ENCODE results near the gene RBMS1. TPM values are rescaled to one million over a fixed set of nuclear protein-coding genes. Genes with fewer than 3 reads are reported as not detected.

The RBMS1 gene
- total and polyA plus RNA-seq, 2 experiments from 2014 or later, result 55.5 to 94.8 TPM

GRCh38 chr2:160290598-160290997, 203.0 kb downstream of the RBMS1 start (continued):
- TF ChIP-seq JUNB (IDR thresholded peaks at IDR 0.05; ENCODE audit: unreplicated experiment) (no peak), CTCF (conservative IDR thresholded peaks at IDR 0.05; ENCODE audit: low read depth in 2 of 2) (no peak)

DNA sequence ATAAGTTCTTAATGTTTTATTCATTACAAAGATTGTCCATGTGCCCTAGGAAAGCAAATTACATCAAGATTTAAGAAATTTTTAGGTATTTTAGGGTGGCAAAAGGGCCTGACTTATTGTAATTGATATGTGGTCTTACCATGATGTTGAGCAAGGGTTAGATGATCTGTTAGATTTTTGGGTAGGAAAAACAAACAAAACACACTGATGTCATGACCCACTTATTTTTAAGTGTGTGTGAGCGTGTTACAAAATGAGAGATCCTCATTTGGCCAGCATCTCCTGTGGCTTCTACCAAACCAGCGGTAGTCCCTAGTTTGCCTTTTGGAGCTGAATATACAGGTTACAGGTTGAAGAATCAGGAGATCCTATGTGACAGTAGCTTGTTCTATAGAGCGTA, 203.8 kb downstream of the RBMS1 start:
- Histone ChIP-seq H3K36me3 (ENCODE audit: insufficient read depth) (0 out of 2 replicates have a peak, but pooled peaks cover 2% of the 10 kb centered on the region), H3F3A (replicated peaks; ENCODE audit: low read depth) (no peaks in the 10 kb centered on the region), H3K4me1 (ENCODE audit: insufficient read depth) (no peaks in the 10 kb centered on the region), H3K9me2 (ENCODE audit: insufficient read depth) (no peaks in the 10 kb centered on the region), H2AFZ (no peak overlapping the region), H3K79me2 (replicated peaks; ENCODE audit: insufficient read depth) (no peaks in the 10 kb centered on the region), H3K4me3 (no peak overlapping the region), H4K20me1 (replicated peaks; ENCODE audit: insufficient read depth) (no peaks in the 10 kb centered on the region; the same call in 1 of the 2 replicates), H3K27me3 (ENCODE audit: insufficient read depth) (no peaks in the 10 kb centered on the region), H3K4me2 (no peak overlapping the region), H3K27ac (ENCODE audit: low read depth) (no peak overlapping the region)
- Mint-ChIP-seq H3K9me3 (no peaks in the 10 kb centered on the region), H3K4me3 (no peak overlapping the region), H3K27me3 (ENCODE audit: insufficient read depth, low read depth, poor library complexity) (no peaks in the 10 kb centered on the region), H3K4me1 (peaks cover 6% of the 10 kb centered on the region; the same call in 2 of the 3 replicates), H3K36me3 (ENCODE audit: low read depth) (peaks cover 9% of the 10 kb centered on the region), H3K27ac (no peak overlapping the region)
- no peak for ATAC-seq
- DNase-seq (ENCODE audit: low spot score), result no peak
- TF ChIP-seq, protein P1, sequence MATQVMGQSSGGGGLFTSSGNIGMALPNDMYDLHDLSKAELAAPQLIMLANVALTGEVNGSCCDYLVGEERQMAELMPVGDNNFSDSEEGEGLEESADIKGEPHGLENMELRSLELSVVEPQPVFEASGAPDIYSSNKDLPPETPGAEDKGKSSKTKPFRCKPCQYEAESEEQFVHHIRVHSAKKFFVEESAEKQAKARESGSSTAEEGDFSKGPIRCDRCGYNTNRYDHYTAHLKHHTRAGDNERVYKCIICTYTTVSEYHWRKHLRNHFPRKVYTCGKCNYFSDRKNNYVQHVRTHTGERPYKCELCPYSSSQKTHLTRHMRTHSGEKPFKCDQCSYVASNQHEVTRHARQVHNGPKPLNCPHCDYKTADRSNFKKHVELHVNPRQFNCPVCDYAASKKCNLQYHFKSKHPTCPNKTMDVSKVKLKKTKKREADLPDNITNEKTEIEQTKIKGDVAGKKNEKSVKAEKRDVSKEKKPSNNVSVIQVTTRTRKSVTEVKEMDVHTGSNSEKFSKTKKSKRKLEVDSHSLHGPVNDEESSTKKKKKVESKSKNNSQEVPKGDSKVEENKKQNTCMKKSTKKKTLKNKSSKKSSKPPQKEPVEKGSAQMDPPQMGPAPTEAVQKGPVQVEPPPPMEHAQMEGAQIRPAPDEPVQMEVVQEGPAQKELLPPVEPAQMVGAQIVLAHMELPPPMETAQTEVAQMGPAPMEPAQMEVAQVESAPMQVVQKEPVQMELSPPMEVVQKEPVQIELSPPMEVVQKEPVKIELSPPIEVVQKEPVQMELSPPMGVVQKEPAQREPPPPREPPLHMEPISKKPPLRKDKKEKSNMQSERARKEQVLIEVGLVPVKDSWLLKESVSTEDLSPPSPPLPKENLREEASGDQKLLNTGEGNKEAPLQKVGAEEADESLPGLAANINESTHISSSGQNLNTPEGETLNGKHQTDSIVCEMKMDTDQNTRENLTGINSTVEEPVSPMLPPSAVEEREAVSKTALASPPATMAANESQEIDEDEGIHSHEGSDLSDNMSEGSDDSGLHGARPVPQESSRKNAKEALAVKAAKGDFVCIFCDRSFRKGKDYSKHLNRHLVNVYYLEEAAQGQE (IDR thresholded peaks at IDR 0.05; ENCODE audit: unreplicated experiment), result no peak
- TF ChIP-seq POLR2AphosphoS5 (IDR thresholded peaks at IDR 0.05; ENCODE audit: low read depth), result no peak
- no peak for TF ChIP-seq ETS1 (IDR thresholded peaks at IDR 0.05)
- TF ChIP-seq ZNF114 (CRISPR knock-in tag; IDR thresholded peaks at IDR 0.05), result no peak
- no peak for TF ChIP-seq ZNF331 (CRISPR knock-in tag; IDR thresholded peaks at IDR 0.05; ENCODE audit: low read depth)
- TF ChIP-seq, protein P2, sequence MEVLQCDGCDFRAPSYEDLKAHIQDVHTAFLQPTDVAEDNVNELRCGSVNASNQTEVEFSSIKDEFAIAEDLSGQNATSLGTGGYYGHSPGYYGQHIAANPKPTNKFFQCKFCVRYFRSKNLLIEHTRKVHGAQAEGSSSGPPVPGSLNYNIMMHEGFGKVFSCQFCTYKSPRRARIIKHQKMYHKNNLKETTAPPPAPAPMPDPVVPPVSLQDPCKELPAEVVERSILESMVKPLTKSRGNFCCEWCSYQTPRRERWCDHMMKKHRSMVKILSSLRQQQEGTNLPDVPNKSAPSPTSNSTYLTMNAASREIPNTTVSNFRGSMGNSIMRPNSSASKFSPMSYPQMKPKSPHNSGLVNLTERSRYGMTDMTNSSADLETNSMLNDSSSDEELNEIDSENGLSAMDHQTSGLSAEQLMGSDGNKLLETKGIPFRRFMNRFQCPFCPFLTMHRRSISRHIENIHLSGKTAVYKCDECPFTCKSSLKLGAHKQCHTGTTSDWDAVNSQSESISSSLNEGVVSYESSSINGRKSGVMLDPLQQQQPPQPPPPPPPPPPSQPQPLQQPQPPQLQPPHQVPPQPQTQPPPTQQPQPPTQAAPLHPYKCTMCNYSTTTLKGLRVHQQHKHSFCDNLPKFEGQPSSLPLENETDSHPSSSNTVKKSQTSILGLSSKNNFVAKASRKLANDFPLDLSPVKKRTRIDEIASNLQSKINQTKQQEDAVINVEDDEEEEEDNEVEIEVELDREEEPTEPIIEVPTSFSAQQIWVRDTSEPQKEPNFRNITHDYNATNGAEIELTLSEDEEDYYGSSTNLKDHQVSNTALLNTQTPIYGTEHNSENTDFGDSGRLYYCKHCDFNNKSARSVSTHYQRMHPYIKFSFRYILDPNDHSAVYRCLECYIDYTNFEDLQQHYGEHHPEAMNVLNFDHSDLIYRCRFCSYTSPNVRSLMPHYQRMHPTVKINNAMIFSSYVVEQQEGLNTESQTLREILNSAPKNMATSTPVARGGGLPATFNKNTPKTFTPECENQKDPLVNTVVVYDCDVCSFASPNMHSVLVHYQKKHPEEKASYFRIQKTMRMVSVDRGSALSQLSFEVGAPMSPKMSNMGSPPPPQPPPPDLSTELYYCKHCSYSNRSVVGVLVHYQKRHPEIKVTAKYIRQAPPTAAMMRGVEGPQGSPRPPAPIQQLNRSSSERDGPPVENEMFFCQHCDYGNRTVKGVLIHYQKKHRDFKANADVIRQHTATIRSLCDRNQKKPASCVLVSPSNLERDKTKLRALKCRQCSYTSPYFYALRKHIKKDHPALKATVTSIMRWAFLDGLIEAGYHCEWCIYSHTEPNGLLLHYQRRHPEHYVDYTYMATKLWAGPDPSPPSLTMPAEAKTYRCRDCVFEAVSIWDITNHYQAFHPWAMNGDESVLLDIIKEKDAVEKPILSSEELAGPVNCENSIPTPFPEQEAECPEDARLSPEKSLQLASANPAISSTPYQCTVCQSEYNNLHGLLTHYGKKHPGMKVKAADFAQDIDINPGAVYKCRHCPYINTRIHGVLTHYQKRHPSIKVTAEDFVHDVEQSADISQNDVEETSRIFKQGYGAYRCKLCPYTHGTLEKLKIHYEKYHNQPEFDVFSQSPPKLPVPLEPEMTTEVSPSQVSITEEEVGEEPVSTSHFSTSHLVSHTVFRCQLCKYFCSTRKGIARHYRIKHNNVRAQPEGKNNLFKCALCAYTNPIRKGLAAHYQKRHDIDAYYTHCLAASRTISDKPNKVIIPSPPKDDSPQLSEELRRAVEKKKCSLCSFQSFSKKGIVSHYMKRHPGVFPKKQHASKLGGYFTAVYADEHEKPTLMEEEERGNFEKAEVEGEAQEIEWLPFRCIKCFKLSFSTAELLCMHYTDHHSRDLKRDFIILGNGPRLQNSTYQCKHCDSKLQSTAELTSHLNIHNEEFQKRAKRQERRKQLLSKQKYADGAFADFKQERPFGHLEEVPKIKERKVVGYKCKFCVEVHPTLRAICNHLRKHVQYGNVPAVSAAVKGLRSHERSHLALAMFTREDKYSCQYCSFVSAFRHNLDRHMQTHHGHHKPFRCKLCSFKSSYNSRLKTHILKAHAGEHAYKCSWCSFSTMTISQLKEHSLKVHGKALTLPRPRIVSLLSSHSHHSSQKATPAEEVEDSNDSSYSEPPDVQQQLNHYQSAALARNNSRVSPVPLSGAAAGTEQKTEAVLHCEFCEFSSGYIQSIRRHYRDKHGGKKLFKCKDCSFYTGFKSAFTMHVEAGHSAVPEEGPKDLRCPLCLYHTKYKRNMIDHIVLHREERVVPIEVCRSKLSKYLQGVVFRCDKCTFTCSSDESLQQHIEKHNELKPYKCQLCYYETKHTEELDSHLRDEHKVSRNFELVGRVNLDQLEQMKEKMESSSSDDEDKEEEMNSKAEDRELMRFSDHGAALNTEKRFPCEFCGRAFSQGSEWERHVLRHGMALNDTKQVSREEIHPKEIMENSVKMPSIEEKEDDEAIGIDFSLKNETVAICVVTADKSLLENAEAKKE (CRISPR knock-in tag; IDR thresholded peaks at IDR 0.05), result no peak
- TF ChIP-seq EZH2phosphoT487 (IDR thresholded peaks at IDR 0.05; ENCODE audit: unreplicated experiment), result no peak
- TF ChIP-seq EZH2 (IDR thresholded peaks at IDR 0.05; ENCODE audit: low read depth, unreplicated experiment), result no peak
- no peak for TF ChIP-seq JUNB (IDR thresholded peaks at IDR 0.05; ENCODE audit: unreplicated experiment)
- no peak for TF ChIP-seq STAT1 (IDR thresholded peaks at IDR 0.05; ENCODE audit: unreplicated experiment)
- TF ChIP-seq CREB1 (CRISPR knock-in tag; IDR thresholded peaks at IDR 0.05; ENCODE audit: low read depth), result no peak

Measured in GM23338 (cell line).